Right hindlimb (tissue), 1 donor: ENCODE results near the gene SFXN3.

Experiments used
- DNase-seq: peaks from one replicate; pipeline ENCODE4 v3.0.0-alpha.2; 2018

The SFXN3 gene, protein sequence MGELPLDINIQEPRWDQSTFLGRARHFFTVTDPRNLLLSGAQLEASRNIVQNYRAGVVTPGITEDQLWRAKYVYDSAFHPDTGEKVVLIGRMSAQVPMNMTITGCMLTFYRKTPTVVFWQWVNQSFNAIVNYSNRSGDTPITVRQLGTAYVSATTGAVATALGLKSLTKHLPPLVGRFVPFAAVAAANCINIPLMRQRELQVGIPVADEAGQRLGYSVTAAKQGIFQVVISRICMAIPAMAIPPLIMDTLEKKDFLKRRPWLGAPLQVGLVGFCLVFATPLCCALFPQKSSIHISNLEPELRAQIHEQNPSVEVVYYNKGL

GRCh38 chr10:101031128-101031795 is at the start of gene SFXN3, which contains the start of gene PDZD7:
Gene SFXN3, plus strand, starts transcription at chr10:101031234. Its CDS starts 3,461 bp downstream, at chr10:101034695.
Gene PDZD7, minus strand, starts transcription at chr10:101031129. Its CDS starts 910 bp downstream, at chr10:101030219.
- peak; percentile 95 for DNase-seq

DNA sequence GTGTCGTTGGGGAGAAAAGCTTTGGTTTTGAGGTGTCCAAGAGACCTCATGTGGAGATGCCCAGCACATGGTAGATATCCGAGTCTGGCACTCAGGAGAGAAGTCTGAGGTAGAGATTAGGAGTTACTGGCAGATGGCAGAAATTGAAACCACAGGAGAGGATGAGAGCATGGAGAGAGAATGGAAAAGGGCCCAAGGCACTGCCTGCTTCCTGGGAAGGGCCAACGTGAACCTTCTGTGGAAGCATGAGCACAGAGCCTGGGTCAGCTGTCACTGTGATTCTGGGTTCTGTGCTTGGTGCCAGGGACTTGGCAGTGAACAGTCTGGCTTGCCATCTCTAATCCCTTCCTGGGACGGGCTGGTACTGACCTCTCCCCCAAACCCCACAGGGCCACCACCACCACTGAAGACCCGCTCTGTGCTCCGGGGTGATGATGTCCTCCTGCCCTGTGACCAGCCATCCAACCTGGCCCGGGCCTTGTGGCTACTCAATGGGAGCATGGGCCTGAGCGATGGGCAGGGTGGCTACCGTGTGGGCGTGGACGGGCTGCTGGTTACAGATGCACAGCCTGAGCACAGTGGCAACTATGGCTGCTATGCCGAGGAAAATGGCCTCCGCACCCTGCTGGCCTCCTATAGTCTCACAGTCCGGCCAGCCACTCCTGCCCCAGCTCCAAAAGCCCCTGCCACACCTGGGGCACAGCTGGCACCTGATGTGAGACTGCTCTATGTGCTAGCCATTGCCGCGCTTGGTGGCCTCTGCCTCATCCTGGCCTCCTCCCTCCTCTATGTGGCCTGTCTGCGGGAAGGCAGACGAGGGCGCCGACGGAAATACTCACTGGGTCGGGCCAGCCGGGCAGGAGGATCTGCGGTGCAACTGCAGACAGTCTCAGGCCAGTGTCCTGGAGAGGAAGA is 47.9 kb upstream of the SFXN3 start:
- DNase-seq: no peak

DNA sequence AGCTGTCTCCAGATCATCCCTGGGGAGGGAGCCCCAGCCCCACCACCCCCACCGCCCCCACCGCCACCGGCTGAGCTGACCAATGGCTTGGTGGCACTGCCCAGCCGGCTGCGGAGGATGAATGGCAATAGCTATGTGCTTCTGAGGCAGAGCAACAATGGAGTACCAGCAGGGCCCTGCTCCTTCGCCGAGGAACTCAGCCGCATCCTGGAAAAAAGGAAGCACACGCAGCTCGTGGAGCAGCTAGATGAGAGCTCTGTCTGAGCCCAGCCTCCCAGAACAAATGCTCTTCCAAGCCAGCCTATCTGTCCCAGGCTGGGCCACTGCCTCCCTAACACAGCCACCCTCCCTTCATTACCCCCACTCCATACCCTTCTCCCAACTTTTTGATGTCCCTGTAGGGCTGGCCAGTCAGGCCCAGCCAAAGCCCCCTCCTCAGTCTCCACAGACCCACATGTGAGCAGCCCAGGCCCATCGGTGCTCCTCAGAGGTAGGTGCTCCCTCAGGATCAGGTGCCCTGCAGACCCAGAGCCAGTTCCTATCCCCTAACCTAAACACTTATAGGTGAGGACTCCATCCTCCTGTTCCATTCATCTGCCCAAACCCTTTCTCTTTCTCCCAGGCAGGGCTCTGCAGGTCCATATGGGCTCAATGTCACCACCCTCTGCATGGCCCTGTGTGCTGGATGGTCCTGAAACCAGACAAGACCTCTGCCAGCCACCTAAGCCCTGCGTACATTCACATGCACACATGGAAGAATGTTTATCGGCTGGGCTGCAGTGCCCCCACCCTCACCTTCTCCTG is 47.0 kb upstream of the SFXN3 start:
- no peak for DNase-seq

DNA sequence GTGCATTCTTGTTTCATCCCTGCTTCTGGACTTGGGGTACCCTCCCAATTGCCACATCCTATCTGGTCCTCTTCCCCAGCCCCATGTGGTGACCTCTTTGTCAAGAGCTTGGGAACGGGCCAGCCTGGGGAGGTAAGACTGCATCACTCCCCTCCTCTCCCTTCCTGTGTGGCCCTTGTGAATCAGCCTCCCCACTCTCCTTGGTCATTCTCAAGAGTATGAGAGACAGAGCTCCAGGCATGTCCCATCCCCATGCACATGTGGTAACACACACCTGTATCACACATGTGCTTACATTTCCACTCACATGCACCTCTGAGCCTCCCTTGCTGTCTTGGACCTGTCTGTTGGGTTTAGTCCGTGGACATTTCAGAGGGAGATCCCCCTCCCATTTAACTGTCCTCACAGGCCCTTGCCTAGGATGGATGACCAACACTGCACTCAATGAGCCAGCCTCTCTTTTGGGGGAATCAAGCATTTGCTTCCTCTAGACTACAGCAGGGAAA is 46.3 kb upstream of the SFXN3 start:
- no peak for DNase-seq

DNA sequence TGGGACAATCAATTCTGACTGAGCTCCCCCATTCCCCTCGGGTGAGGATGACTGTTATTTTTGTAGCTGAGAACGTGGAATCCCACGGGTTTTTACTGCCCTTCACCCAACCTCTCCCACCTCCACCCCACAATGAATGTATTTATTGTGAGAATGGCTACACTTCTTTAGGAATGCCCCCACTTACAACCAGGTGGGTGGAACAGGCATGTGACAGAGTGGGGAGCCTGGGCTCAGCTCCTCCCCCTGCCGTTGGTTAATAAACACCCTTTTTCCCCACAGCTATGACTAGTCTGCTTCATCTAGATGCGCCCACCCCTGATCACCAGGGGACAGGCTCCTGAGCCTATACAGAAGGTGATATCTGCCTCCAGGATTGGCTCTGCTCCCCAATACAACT is 45.7 kb upstream of the SFXN3 start:
- no peak for DNase-seq

DNA sequence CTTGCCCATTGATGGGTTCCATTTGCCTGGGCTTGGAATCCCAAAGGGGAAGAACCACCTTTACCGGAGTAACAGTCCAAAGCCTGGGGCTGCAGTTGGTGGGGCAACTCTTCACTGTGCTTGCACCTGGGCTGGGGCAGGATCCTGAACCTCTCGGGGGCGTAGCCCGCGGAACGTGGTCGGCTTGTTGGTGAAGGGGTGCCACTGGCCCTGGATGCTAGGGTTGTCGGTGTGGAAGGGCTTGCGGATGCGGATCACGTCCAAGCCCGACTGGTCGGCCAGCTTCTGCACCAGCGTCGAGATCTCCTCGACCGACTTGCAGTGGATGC is 44.4 kb upstream of the SFXN3 start:
- no peak for DNase-seq

DNA sequence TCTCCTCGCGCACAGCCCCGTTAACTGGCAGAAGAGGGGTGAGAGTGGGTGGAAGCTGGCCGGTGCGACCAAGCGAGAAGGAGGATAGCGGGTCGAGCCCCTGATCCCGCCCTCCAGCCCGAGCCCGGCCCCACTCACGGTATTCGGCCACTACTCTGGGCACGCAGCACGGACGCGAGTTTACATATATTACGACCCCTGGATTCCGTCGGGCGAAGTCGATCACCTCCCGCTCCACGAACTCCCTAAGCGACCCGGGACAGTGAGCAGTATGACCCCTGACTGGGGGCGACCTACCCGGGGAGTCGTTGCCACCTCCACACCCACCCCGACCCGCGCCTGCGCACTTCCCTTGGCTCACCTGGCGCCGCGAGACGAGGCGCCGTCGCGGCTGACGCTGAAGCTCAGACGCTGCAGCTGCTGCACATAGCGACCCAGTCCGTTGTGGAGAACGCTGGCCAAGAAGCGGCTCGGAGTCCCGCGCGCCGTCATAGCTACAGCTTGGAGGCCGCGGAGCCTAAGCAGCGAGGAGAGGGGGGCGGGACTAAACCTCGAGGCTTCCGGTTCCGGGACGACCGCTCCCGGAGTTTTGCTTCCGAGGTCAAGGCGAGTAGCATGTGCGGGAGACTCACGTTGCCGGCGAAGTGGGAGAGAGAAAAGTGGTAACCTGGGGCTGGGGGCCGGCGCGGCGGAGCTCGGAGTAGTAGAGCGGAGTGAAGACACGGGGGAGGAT is 43.9 kb upstream of the SFXN3 start, which contains the start of the genes MRPL43 and TWNK:
Gene MRPL43 (minus strand): TSS at position 546 of the 733 bp plus-strand sequence. CDS start 54 bp downstream, at position 492.
Gene TWNK (plus strand): TSS at position 592 of the 733 bp plus-strand sequence. CDS start 668 bp downstream, outside the sequence.
- peak; percentile 88 for DNase-seq

GRCh38 chr10:100987685-100988049 is 43.4 kb upstream of the SFXN3 start:
- no peak for DNase-seq

DNA sequence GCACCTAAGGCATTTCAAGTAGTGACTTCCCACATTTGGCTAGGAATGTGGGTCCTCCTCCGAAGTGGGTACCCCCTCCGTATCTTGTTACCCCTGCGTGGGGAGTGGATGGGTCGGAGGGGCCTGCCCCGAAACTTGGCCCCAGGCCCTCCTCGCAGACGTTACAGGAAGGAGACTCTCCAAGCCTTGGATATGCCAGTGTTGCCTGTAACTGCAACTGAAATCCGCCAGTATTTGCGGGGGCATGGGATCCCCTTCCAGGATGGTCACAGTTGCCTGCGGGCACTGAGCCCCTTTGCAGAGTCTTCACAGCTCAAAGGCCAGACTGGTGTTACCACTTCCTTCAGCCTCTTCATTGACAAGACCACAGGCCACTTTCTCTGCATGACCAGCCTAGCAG is 42.9 kb upstream of the SFXN3 start:
- DNase-seq: no peak

GRCh38 chr10:100989088-100989487 is 41.9 kb upstream of the SFXN3 start:
- DNase-seq: no peak

DNA sequence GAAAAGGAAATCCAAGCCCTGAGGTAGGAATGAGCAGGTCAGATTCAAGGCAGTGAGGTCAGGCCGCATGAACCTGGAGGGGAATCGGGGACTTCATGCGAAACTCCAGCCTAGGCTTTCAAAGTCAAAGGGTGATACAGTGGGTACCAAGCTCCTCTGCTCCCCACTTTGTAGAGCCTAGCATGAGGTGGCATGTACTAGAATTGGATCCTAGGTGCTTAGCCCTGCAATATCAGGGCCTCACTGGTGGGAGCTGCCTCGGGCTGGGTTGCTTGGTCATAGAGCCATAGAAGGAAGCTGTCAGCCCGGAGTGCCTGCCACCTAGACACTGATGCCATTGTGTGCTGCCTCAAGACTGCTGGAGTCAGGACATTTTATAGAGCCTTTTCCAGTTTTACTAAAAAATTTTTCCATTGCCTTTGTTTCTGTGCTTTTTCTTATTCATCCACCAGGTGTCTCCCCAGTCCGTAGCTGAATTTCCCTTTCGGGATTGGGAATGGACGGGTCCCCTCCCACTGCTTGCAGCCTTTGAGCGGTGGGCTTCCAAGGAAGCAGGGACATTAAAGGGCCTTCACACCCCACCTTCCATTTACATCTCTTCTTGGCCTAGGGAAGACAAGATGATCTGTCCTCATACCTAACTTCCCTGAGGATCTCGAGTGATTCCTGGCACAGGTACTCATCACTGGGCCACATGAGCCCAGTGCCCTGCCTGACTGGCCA is 36.9 kb upstream of the SFXN3 start:
- no peak for DNase-seq

DNA sequence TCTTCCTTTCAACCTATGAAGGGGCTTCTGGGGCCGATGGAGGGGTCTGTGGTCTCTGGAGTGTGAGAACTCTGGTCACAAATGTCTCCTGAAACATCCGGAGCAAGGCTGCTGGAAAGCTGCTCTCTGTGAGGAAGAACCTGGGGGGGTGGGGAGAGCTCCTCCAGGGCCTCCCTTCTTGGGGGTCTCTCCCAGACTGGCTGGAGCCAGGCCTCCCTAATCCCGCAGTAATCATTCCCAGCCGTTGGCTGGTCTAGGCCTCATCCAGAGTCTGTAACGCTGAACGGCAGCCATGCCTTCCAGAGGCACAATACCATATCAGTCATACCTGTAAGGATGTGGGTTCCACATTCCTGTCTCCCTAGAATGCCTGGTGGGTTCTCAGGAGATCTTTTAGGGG is 35.9 kb upstream of the SFXN3 start:
- DNase-seq: no peak

GRCh38 chr10:100996678-100997359 is 34.2 kb upstream of the SFXN3 start:
- no peak for DNase-seq

DNA sequence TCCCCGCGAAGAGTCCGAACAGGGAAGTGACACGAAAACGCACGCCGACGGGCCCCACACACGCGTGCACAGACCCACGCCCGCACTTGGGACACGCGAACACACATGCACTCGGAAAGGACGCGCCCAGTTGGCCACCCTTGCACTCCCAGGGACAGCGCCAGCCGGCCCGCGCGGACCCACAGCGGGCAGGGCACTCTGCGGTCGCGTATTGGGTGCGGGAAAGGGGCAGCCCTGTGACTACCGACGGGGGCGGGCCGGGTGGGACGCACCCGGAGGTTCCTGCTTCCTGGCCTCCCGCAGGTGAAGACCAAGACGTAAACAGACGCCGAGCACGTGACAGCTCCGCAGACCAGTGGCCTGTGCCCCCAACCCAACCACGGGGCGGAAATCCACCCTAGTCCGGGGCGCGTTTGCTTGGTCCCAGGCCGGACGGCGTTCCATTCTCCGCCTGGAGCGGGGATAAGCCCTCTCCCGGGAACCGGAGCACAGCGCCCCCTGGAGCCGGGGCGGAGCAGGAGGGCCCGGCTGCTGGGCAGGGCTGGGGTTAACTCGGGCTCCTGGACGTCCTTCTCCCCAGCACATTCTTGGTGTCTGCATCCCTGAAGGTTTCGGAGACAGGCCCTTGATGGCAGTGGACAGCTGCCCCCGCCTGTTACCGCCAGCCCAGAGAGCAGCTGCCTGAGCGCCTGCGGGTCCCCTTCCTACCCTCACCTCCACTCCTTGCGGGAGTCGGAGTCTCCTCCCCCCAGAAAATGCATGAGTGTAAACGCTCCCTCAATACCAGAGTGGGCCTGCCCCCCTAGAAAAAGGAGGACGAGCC is 33.5 kb upstream of the SFXN3 start:
- peak; percentile 59 for DNase-seq

DNA sequence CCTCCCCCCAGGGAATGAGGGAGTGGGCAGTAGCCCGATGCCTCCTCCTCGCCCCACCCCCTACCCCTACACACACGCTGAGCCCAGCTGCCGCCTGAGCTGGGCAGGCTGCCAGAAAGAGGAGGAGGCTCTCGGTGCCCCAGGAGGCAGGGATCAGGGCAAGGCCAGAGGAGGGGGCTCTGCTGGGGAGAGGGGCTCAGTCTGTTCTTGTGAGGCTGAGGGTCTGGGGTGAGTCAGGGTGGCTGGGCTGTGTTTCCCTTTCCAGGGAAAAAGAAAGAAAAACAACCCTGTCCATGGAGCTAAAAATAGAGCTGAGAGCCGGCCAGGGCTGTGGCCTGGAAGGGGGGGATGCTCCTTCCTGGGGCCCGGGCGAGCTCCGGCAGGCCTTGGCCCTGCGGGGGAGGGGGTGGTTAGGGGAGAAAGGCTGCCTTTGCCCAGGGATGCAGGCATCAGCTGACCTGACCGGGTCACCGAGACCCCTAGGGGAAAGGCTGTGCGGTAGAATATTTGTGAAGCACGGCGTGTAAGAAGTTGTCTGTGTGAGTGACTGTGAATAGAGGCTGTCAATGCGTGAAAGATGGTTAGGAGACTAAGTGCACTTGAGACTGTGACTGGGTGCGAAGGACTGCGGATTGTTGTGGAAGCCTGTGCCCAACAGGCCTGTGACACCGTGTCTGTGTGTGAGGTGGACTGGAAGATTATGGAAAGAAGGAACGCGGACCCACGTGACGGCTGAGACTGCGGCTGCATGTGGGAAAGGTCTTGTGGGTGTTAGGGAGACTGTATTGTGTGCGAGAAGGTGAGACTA is 32.6 kb upstream of the SFXN3 start:
- peak; percentile 94 for DNase-seq

- DNase-seq: peak; percentile 91
These were observed 31.9 kb upstream of the SFXN3 start for GRCh38 chr10:100998991-100999741.

GRCh38 chr10:100999742-101000126 is 31.3 kb upstream of the SFXN3 start, which contains the start of gene LZTS2:
Gene LZTS2, plus strand, starts transcription at chr10:100999808. Its CDS starts 2,731 bp downstream, at chr10:101002539.
- no peak for DNase-seq
